Loucy (cell line): ENCODE data around the gene INPP4B.

Experiments
- CTCF ChIP-seq: fragments of 200-600 bp; sonication (generic); conservative IDR thresholded peaks from 2 replicates; pipeline ENCODE4 v1.5.1; 2014; ENCODE audit warnings: mild to moderate bottlenecking, antibody characterized with exemption, low read length
- EZH2phosphoT487 ChIP-seq: fragments of 200-600 bp; IDR thresholded peaks from 2 replicates; pipeline ENCODE4 v1.6.1; 2018; ENCODE audit warnings: antibody characterized with exemption, mild to moderate bottlenecking, moderate library complexity, borderline replicate concordance

- TF ChIP-seq EZH2phosphoT487, result no peak
- TF ChIP-seq CTCF, result no peak
Measured at GRCh38 chr4:142098900-142099545, 747.1 kb downstream of the INPP4B start.
